Measurements from ENCODE around the gene TUBB4B.

TUBB4B gene

DNA sequence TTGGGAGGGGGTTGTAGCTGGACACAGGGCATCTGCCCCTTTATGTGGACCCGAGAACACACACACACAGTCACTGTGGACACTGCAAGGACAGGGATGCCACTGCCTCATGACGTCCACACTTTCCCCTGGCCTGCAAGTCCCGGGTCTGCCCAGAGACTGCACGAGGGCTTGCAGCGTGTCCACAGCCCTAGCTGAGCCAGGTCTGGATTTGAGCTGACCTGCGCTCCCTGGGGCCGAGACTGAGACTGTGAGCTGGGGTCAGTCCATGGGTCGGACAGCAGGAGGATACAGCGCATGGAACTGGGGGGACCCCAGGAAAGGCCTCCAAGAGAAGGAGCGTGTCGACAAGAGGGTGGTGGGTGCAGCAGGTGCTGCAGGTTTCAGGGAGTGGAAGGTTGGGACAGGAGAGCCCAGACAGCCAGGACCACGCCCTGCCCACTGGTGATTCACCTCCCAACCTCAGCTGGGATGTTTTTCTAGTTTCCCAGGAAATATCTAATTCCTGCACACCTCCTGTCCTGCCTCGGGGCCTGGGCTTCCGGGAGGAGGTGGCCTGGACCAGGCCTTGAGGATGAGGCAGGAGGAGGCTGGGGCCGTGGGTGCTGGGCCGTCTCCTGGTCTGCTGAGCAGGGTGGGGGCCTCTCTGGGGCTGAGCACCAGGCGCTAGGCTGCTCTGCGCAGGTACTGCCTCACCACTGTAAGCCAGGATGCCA, 14.6 kb upstream of the TUBB4B start:
- DNase-seq, result no peak

DNA sequence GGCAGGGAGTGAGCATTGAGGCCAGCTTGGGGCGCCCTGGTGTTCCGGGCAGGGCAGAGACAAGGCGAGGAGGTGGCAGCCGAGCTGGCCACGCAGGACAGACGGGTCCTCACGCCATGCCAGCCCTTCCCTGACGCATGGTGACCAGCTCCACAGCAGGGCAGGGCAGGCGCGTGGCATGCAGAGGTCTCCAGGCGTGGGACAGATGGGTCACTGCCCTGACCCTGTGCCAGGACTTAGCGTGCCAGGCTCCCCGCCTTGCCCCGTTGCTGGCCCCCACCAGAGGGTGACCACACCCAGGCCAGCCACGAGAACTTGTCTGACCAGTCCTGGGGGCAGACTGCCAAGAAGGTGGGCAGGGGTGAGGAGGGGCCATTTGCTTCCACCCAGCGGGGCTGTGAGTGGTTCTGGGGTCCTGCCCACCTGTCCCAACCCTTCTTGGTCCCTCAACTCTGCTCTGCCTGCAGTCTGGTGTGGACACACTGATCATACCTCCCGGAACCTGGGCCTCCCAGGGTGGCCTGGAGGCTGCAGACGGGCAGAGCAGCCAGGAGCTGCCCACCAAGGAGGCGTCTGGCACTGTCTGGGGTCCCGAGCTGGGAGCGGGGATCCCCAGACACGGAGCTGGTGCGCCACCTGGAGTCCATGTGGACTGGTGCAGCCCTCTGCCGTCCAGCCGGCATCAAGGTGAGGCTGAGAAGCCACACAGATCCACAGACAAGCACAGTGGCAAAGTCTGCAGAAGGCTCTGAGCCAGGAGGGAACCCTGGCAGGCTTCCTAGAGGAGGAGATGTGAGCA, 13.8 kb upstream of the TUBB4B start, which contains the start of gene RNF224:
RNF224 (plus strand) TSS at position 449 of the 799 bp plus-strand sequence. CDS start 834 bp downstream, outside the sequence.
- DNase-seq, result peak; percentile 88

DNA sequence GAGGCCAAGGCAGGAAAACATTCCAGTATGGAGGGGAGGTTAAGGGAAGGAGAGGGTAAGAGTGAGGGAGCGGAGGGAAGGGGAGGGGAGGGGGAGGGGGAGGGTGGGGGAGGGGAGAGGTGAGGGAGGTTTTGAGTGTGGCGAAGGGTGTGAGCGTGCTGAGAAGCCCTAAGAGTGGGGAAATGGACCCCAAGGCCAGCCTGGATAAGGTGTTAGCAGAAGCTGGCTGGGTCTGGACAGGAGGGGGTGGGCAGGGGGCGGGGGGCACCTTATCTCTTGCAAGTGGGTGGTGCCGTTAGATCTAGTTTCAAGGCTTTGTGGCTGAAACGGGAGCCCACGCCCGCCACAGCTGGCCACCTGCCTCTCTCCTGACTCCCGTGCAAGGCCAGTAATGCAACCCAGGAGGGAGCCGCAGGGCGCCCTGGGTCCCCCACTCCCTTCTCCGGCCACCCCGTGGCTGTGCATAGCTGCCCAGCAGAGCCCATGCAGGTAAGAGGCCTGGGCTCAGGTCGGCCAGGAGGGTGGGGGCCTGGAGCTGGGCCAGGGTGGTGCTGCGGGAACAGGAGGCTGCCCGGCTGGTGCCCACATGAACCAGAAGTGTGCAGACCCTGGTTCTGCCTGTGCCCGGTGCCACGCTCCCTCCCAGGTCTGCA, 13.1 kb upstream of the TUBB4B start:
- DNase-seq, result no peak

- DNase-seq, result no peak
Measured at GRCh38 chr9:137228506-137228967, 12.6 kb upstream of the TUBB4B start.

DNA sequence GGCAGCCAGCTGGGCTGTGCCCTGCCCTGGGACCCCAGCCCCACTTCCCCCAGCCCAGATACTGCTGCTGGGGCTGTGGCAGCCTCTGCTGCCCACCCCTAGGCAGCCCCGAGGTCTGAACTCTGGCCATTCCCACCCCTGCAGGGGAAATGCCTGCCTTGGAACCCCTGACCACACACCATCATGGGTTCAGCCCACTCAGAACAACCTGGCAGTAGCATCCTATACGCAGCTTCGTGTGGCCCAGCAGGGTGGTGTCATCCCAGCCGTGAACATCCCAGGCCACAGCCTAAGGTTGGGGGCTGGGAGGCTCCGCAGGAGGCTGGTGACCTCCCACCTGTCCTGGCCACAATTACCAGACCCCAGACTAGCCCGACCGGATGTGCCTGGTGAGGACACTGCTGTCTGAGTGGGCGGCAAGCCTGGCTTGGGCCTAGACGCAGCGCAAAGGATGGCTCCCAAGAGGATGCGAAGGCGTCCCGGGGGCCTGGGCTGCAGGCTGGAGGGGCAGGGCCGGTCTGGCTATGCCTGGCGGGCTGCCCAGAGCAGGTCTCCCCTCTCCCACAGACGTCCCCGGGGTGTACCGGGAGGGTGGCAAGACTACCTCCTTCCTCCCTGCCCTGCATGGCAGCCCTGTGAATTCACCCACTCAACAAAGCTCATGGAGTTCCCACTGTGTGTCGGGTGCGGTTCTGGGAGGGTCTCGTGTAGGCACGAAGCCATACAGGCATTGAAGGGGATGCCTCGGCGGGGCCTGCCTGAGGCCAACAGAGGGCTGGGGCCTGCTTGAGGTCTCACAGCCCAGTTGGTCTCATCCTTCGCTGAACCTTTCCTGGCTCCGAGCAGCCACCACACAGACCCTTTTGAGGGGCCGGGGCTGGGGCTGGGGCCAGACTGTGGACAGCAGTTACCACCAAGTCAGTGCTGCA, 11.9 kb upstream of the TUBB4B start:
- DNase-seq, result no peak

DNA sequence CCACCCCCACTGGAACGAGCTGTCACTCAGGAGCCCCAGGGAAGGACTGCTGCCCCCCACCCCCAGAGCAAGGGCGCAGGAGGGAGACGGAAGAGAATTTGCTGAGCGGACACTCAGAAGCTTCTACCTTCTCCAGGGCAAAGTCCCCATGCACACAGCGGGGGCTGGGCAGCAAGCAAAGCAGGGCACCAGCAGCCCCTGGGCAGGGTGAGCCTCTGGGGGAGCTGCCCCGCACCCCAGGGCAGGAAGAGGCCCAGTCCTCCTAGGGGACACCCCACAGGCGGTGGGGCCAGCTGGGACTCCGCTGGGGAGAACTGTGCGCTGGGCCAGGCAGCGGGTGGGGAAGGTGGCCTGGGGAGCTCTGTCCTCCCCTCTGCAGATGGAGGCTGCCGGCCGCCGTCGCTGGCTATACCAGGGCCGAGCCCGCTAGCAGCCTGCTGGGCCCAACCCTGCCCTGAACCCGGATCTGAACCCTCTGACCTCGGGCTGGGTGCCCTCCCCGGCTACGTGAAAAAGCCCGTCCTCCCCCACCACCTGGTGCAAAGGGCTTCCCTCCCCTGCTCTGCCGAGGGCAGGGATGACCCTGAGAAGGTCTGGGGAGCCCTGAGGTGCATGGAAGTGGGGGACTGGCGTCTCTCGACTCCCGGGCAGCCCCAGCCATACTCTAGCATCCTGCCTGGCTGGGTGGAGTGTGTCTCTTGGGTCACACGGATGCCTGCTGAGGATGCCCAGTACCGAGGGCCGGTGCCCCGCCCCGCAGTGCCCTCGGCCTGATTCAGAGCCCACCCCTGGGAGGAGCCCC, 11.0 kb upstream of the TUBB4B start:
- no peak for DNase-seq

DNA sequence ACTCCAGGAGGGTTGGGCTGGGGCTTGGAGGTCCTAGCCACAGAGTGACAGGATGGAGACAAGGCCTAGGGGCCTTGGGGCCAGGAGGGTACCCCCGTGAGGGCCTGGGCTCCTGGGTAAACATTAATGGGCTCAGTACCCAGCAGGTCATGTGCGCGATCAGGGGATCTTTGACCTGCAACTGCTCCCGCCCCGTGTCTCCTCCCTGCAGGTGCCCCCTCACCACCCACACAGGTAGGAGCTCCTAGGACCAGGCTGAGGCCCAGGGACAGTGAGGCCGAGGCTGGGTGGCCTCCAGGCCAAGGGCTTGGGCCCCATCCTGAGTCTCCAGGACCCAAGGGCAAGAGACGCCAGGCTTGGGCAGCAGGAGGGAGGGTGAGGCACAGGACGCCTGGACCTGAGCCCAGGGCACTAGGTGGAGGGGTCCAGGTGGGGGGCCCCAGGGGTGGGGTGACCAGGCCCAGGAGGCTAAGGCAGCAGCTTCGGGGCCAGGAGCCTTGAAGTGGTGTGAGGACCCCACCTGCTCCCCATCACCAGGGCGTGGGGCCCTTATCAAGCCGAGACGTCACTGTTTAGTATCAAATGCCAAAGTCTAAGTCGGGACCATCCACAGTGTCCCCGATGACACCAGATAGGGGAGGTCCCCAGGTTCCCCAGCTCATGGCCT, 10.2 kb upstream of the TUBB4B start, which contains the start of gene SLC34A3:
SLC34A3 (plus strand) TSS at position 197 of the 667 bp plus-strand sequence. CDS start 802 bp downstream, outside the sequence.
- no peak for DNase-seq

DNA sequence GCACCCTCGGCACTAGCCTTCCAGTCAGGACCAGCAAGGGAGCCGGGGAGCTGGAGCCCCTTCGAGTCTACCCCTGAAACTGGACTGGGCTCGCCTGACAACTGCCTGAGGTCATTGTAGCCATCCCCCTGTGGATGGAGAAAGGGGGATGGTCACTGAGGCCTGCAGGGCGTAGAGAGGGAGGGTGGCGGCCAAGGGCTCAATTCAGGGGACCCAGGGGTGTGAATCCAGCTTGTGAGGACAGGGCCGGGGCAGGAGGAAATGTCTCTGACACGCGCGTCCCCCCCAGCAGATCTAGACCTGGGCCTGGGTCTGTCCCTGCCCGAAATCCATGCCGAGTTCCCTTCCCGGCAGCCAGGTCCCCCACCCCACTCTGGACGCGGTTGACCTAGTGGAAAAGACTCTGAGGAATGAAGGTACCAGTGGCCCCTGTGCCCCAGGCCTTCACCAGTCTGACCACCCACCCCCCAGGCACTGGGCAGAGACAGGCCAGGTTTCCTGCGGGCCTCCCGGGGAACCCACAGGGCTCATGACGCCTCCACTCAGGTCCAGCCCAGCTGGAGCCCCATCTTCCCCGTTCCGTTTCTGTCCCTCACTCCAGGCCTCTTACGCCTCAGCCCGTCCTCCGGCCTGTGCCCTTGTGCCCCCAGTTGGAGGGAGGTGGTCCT, 9.6 kb upstream of the TUBB4B start:
- DNase-seq, result no peak

DNA sequence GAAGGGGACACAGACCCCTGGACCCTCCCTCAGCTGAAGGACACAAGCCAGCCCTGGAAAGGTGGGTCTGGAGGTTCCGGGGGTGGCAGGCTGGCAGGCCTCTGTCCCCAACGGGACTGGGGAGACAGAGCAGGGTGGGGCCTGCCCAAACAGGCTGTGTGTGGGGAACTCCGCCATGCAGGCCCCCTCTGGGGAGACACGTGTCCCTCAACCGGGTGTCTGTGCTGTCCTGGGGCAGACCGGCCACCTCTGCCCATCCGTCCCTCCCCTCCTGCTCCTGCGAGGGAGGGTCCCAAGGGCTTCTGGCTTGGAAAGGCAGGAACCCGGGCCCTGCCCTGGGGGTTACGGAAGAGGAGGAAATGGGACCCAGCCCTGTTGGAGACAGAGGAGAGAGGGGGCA, 9.0 kb upstream of the TUBB4B start:
- no peak for DNase-seq

- no peak for DNase-seq
Measured at GRCh38 chr9:137232510-137232909, 8.6 kb upstream of the TUBB4B start.

- no peak for DNase-seq
Measured at GRCh38 chr9:137233143-137233980, 7.7 kb upstream of the TUBB4B start.

GRCh38 chr9:137234055-137234697, 6.9 kb upstream of the TUBB4B start:
- DNase-seq, result no peak

DNA sequence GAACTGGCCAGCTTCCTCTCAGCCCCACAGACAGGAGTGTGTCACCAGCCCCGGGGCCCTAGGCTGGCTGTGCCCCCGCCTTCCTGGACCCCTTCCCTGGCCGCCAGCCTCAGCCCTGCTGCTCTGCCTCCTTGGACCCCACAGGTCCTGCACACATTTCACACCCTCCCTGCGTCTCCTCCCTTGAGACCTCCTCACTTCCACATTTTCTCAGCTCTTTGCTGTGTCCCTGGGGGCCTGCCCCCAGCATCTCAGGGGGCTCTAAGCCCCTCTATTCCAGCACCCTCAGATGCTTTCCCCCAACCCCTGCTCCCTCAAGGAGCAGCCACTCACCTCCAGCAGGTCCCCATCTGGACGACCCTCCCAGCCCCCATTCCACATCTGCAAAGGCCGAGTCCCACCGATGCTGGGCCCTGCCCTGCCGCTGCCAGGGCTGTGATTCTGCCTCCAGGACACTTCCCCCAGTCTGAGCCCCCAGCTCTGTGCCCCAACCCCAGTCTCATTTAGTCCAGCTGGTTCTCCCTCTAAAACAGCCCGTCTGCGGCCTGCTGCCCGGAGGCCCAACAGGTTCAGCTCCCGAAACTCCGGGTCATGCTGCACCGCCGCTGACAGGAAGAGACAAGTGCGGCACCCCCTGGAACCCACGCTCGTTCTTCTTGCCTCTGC, 6.2 kb upstream of the TUBB4B start:
- no peak for DNase-seq

- DNase-seq, result no peak
Measured at GRCh38 chr9:137235424-137236237, 5.5 kb upstream of the TUBB4B start.

GRCh38 chr9:137236238-137236935, 4.7 kb upstream of the TUBB4B start:
- DNase-seq, result peak; percentile 93

- no peak for DNase-seq
Measured at GRCh38 chr9:137236936-137237421, 4.1 kb upstream of the TUBB4B start.

All from activated CD4-positive, alpha-beta T cell treated with anti-CD3 and anti-CD28 coated beads, Interleukin-2, Interleukin-6, amounts not matched to agents 100 ng/mL and 50 ng/mL, durations not matched to agents 16 hours and 8 hours (primary cell).